ENCODE results near the gene SEMA5B.

SEMA5B gene

DNA sequence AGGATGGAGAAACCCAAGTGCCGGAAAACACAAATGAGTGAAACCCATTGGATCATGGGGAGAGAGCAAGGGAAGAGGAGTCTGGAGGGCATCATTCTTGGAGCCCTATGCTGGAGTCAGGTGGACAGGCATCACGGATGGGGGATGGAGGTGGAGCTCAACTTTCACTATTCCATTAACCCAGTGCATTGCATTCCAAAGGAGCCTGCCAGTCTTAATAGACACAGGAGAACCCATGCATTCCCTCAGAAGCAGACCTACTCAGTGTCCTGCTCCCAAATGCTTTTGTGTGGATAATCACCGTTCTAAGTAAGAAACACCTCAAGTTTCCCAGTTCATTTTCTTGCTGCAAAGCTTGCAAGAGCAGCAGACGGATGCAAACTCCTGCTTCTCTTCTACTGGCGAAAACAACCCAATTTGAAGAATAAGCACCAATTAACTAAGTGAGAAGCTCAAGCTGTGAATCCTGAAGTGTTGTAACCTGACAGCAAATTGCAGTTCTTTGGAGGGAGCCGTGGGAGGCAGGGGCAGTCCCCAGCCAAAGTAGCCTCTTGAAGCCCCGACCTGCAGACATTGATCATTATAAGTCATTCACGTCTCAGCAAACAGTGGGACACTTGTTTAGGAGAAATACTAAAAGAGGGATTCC, 25.3 kb downstream of the SEMA5B start:
- Histone ChIP-seq H3K27me3 (ENCODE audit: control insufficient read depth in 1 of 2, insufficient read depth in 2 of 2, low read length in 2 of 2) (peaks cover 0 to 7% of the 10 kb centered on the region in 2 donors), H3K9me3 (ENCODE audit: control insufficient read depth in 1 of 2, low read length in 2 of 2) (no peaks in the 10 kb centered on the region), H3K9ac (ENCODE audit: low read depth in 1 of 2, low read length in 2 of 2) (no peak overlapping the region), H3K36me3 (ENCODE audit: control insufficient read depth in 1 of 2, insufficient read depth in 2 of 2, low read length in 2 of 2) (no peaks in the 10 kb centered on the region), H3K4me3 (ENCODE audit: low read depth in 1 of 2, low read length in 2 of 2) (no peak overlapping the region), H3K4me1 (ENCODE audit: control insufficient read depth in 1 of 2, insufficient read depth in 2 of 2, low read length in 2 of 2) (no peaks in the 10 kb centered on the region), H3K27ac (ENCODE audit: low read depth, low read length) (no peak overlapping the region)

DNA sequence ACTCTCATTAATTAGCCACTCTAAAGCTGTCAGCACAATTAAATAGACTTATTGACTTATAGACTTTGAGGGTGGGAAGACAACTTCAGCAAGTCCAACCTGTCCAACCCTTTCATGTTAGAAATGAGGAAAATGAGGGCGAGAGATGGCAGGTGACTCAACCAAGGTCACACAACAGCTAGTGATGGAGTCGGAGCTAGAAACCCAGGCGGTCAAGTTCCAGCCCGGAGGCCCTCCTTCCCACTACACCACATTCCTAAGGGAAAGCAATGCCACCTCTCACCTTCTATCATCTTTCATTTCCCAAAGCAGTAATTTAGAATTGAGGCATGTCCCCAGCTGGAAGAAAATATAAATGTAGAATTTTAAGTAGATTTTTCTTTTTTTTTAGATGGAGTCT, 28.7 kb downstream of the SEMA5B start:
- Histone ChIP-seq H3K9ac (ENCODE audit: low read depth in 1 of 2, low read length in 2 of 2) (no peak overlapping the region), H3K9me3 (ENCODE audit: control insufficient read depth in 1 of 2, low read length in 2 of 2) (no peaks in the 10 kb centered on the region), H3K27me3 (ENCODE audit: control insufficient read depth in 1 of 2, insufficient read depth in 2 of 2, low read length in 2 of 2) (peaks cover 0 to 7% of the 10 kb centered on the region in 2 donors), H3K27ac (ENCODE audit: low read depth, low read length) (no peak overlapping the region), H3K4me1 (ENCODE audit: control insufficient read depth in 1 of 2, insufficient read depth in 2 of 2, low read length in 2 of 2) (no peaks in the 10 kb centered on the region), H3K36me3 (ENCODE audit: control insufficient read depth in 1 of 2, insufficient read depth in 2 of 2, low read length in 2 of 2) (no peaks in the 10 kb centered on the region), H3K4me3 (ENCODE audit: low read depth in 1 of 2, low read length in 2 of 2) (no peak overlapping the region)

DNA sequence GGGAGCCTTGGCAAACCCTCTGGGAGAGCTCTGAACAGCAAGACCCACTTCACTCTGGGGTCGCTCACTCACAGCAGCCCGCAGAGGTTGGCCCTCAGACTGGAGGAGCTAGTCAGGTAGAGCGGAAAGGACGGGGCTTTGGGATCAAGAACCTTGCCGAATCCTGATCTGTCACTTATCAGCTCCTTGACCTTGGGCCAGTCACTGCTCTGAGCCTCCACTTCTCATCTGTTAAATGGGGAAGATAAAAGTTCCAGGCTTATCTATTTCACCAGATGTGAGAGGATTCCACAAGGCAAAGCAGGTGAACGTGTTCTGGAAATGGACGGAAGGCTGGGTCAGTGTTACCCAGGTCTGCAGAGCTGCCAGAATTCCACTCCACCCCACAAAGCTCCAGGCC, 29.4 kb downstream of the SEMA5B start:
- Histone ChIP-seq H3K9ac (ENCODE audit: low read depth in 1 of 2, low read length in 2 of 2) (no peak overlapping the region), H3K36me3 (ENCODE audit: control insufficient read depth in 1 of 2, insufficient read depth in 2 of 2, low read length in 2 of 2) (no peaks in the 10 kb centered on the region), H3K9me3 (ENCODE audit: control insufficient read depth in 1 of 2, low read length in 2 of 2) (no peaks in the 10 kb centered on the region), H3K4me3 (ENCODE audit: low read depth in 1 of 2, low read length in 2 of 2) (no peak overlapping the region), H3K27ac (ENCODE audit: low read depth, low read length) (no peak overlapping the region), H3K4me1 (ENCODE audit: control insufficient read depth in 1 of 2, insufficient read depth in 2 of 2, low read length in 2 of 2) (no peaks in the 10 kb centered on the region), H3K27me3 (ENCODE audit: control insufficient read depth in 1 of 2, insufficient read depth in 2 of 2, low read length in 2 of 2) (peaks cover 1 to 7% of the 10 kb centered on the region in 2 donors)

DNA sequence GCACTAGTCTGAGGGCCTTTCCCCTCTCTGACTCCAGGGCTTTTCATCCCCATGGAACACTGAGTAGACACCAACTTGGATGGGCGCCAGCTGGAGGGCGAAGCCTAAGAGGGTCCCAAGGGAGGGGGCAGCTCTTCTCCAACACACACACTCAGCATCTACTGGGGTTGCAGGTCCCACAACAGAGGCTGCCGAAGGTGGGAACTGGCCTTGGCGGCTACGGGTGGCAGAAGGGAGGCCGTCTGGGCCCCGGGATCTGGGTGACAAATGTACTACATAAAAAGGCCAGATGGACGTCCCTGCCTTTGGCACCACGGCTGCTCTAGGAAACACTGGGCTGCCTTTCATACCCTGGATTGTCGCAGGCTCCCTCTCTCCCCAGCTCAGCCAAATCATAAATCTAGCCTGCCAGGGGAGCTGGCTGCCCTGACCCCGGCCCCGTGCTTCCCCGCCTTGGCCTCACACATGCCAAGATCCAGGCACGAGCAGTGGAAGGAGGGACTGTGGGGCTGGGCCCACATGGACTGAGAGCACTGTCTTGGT, 31.5 kb downstream of the SEMA5B start:
- Histone ChIP-seq H3K36me3 (ENCODE audit: control insufficient read depth in 1 of 2, insufficient read depth in 2 of 2, low read length in 2 of 2) (no peaks in the 10 kb centered on the region), H3K9me3 (ENCODE audit: control insufficient read depth in 1 of 2, low read length in 2 of 2) (no peaks in the 10 kb centered on the region), H3K9ac (ENCODE audit: low read depth in 1 of 2, low read length in 2 of 2) (no peak overlapping the region), H3K4me1 (ENCODE audit: control insufficient read depth in 1 of 2, insufficient read depth in 2 of 2, low read length in 2 of 2) (no peaks in the 10 kb centered on the region), H3K4me3 (ENCODE audit: low read depth in 1 of 2, low read length in 2 of 2) (no peak overlapping the region), H3K27me3 (ENCODE audit: control insufficient read depth in 1 of 2, insufficient read depth in 2 of 2, low read length in 2 of 2) (peaks cover 16 to 17% of the 10 kb centered on the region in 2 donors), H3K27ac (ENCODE audit: low read depth, low read length) (no peak overlapping the region)

DNA sequence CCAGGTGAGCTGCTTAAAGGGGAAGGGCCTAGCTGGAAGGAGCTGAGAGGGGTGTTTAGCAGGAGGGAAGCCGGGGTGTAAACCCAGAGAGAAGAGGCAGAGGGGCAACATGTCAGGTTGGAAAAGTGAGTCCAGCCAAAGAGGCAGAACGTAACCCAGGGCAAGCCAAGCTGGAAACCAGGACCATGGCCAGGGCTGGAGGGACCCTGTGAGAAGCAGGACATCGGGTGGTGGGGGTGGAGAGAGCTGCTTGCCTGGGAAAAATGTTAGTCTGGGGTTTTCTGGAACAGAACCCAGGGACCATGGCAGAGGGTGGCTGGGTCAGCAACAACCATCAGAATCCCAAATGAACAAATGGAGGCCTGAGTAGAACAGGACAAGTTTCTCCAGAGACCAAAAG, 32.6 kb downstream of the SEMA5B start:
- no peaks in the 10 kb centered on the region for H3K36me3 ChIP-seq (ENCODE audit: control insufficient read depth in 1 of 2, insufficient read depth in 2 of 2, low read length in 2 of 2)
- no peaks in the 10 kb centered on the region for H3K9me3 ChIP-seq (ENCODE audit: control insufficient read depth in 1 of 2, low read length in 2 of 2)
- H3K9ac ChIP-seq (ENCODE audit: low read depth in 1 of 2, low read length in 2 of 2) = no peak overlapping the region
- H3K27me3 ChIP-seq (ENCODE audit: control insufficient read depth in 1 of 2, insufficient read depth in 2 of 2, low read length in 2 of 2) = peaks cover 10 to 26% of the 10 kb centered on the region in 2 donors
- no peak overlapping the region for H3K4me3 ChIP-seq (ENCODE audit: low read depth in 1 of 2, low read length in 2 of 2)
- H3K27ac ChIP-seq (ENCODE audit: low read depth, low read length) = no peak overlapping the region
- no peaks in the 10 kb centered on the region for H3K4me1 ChIP-seq (ENCODE audit: control insufficient read depth in 1 of 2, insufficient read depth in 2 of 2, low read length in 2 of 2)

DNA sequence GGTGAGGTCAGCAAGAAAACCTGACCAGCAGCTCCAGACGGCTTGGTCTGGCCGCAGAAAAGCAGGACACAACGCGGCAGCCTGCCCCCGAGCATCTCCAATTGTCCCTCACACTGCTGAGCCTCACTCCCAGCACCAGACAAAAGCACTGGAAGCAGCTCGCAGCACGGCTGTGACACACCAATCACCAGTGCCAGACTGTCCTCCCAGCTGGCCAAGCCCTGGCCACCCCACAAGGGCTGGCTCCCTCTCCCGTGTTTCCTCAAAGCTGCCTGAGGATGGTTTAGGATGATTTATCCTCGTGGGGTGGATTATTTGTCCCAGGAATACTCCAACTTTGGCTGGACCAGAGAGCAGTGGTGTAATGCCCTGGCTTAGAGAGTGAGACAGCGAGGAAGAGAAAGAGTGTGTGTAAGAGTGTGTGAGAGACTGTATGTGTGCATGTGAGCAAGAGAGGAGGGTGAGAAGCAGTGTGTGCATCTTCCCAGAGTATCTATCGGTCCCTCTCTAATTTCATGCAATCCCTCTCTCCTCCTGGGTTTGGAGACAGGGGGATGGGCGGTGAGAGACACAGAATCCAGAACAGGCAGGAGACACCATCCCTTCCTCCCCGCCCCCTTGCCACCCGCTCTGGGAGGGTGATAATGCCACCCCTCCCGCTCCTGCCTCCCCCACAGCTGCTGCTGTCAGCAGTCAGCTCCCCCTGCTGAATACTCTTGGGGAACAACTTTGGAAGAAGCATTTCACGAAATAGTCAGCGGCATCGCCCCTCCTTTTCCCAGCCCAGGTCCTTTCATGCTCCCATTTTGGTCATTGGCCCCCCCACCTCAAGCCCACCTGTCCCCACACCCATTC, 34.2 kb downstream of the SEMA5B start:
- H3K27ac ChIP-seq (ENCODE audit: low read depth, low read length) = no peak overlapping the region
- no peaks in the 10 kb centered on the region for H3K36me3 ChIP-seq (ENCODE audit: control insufficient read depth in 1 of 2, insufficient read depth in 2 of 2, low read length in 2 of 2)
- H3K4me3 ChIP-seq (ENCODE audit: low read depth in 1 of 2, low read length in 2 of 2) = no peak overlapping the region
- peaks cover 0 to 3% of the 10 kb centered on the region in 2 donors for H3K4me1 ChIP-seq (ENCODE audit: control insufficient read depth in 1 of 2, insufficient read depth in 2 of 2, low read length in 2 of 2)
- no peaks in the 10 kb centered on the region for H3K9me3 ChIP-seq (ENCODE audit: control insufficient read depth in 1 of 2, low read length in 2 of 2)
- no peak overlapping the region for H3K9ac ChIP-seq (ENCODE audit: low read depth in 1 of 2, low read length in 2 of 2)
- H3K27me3 ChIP-seq (ENCODE audit: control insufficient read depth in 1 of 2, insufficient read depth in 2 of 2, low read length in 2 of 2) = peaks cover 19 to 30% of the 10 kb centered on the region in 2 donors

DNA sequence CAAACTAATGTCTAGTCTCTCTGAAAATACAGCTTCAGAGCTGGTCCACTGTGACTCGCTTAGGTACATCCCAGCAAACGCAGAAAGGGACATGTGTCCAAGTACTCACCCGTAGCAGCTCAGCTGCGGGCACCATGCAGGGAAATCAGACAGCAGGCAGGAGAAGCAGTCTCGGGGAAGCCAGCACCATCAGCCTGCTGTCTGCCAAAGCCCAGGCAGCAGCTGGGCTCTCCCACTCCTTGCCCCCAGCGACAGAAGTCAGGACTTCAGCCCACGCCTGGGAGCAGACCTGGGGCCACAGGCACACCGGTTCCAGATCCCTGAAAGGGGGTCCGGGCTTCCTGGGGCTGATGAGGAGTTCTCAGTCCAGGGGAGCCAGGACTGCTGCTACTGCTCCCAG, 34.9 kb downstream of the SEMA5B start:
- Histone ChIP-seq H3K9me3 (ENCODE audit: control insufficient read depth in 1 of 2, low read length in 2 of 2) (no peaks in the 10 kb centered on the region), H3K27ac (ENCODE audit: low read depth, low read length) (no peak overlapping the region), H3K4me3 (ENCODE audit: low read depth in 1 of 2, low read length in 2 of 2) (no peak overlapping the region), H3K4me1 (ENCODE audit: control insufficient read depth in 1 of 2, insufficient read depth in 2 of 2, low read length in 2 of 2) (peaks cover 0 to 7% of the 10 kb centered on the region in 2 donors), H3K9ac (ENCODE audit: low read depth in 1 of 2, low read length in 2 of 2) (no peak overlapping the region), H3K27me3 (ENCODE audit: control insufficient read depth in 1 of 2, insufficient read depth in 2 of 2, low read length in 2 of 2) (peaks cover 23 to 35% of the 10 kb centered on the region in 2 donors), H3K36me3 (ENCODE audit: control insufficient read depth in 1 of 2, insufficient read depth in 2 of 2, low read length in 2 of 2) (no peaks in the 10 kb centered on the region)

DNA sequence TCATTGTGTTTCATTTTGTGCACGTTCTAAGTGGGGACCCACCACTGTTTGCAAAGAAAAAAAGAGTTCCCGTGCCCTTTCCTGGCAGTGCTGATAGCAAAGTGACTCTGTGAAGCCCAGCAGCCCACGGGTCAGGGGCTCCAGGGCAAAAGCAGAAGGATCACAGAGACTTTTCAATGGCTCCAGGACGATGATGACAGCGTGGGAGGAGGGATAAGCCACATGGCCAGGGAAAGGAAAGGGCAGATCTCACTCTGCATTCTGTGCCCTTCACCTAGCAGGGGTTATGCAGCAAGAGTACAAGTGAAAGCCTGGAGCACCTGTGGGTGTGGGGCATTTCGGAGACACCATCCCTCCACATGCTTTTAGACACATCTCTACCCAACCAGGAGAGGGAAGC, 35.4 kb downstream of the SEMA5B start:
- Histone ChIP-seq H3K4me1 (ENCODE audit: control insufficient read depth in 1 of 2, insufficient read depth in 2 of 2, low read length in 2 of 2) (peaks cover 0 to 7% of the 10 kb centered on the region in 2 donors), H3K4me3 (ENCODE audit: low read depth in 1 of 2, low read length in 2 of 2) (no peak overlapping the region)

DNA sequence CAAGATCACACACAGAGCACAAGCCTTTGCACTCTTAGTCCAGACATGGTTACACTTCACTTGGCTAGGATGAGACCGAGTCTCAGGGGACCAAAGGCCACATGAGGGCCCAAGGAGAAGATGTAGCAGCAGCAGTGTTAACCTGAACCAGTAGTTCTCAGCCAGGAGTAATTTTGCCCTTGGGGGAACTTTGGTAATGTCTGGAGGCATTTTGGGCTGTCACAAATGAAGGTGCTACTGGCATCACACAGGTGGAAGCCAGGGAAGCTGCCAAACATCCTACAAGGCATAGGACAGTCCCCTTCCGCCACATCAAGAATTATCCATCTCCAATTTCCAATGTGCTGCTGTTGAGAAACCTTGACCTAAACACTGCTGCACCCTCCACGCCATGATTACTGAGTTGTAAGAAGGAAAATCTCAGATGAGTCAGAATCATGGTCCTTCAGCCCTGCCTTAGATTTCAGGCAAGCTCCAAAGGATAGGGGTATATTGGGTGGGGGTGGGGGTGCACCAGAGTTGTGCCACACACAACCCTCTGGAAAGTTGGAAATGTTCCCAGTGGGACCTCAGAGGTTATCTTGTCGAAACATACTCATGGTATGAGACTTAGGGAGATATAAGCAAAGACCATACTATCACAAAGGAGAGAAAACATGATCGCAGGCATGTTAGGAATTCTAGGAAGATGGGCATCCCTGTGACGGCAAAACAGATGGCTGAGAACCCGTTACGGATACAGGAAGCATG, 36.2 kb downstream of the SEMA5B start:
- Histone ChIP-seq H3K27me3 (ENCODE audit: control insufficient read depth in 1 of 2, insufficient read depth in 2 of 2, low read length in 2 of 2) (peaks cover 23 to 44% of the 10 kb centered on the region in 2 donors), H3K4me3 (ENCODE audit: low read depth in 1 of 2, low read length in 2 of 2) (no peak overlapping the region), H3K36me3 (ENCODE audit: control insufficient read depth in 1 of 2, insufficient read depth in 2 of 2, low read length in 2 of 2) (no peaks in the 10 kb centered on the region), H3K9ac (ENCODE audit: low read depth in 1 of 2, low read length in 2 of 2) (no peak overlapping the region), H3K4me1 (ENCODE audit: control insufficient read depth in 1 of 2, insufficient read depth in 2 of 2, low read length in 2 of 2) (peaks cover 0 to 7% of the 10 kb centered on the region in 2 donors), H3K9me3 (ENCODE audit: control insufficient read depth in 1 of 2, low read length in 2 of 2) (no peaks in the 10 kb centered on the region), H3K27ac (ENCODE audit: low read depth, low read length) (no peak overlapping the region)

More for the DNA sequence above, 35.4 kb downstream of the SEMA5B start:
- H3K36me3 ChIP-seq (ENCODE audit: control insufficient read depth in 1 of 2, insufficient read depth in 2 of 2, low read length in 2 of 2) = no peaks in the 10 kb centered on the region
- no peak overlapping the region for H3K9ac ChIP-seq (ENCODE audit: low read depth in 1 of 2, low read length in 2 of 2)
- peaks cover 23 to 40% of the 10 kb centered on the region in 2 donors for H3K27me3 ChIP-seq (ENCODE audit: control insufficient read depth in 1 of 2, insufficient read depth in 2 of 2, low read length in 2 of 2)
- no peaks in the 10 kb centered on the region for H3K9me3 ChIP-seq (ENCODE audit: control insufficient read depth in 1 of 2, low read length in 2 of 2)
- H3K27ac ChIP-seq (ENCODE audit: low read depth, low read length) = no peak overlapping the region

All from duodenal mucosa (tissue), 2 donors.